Measurements from ENCODE around the gene POLR2J2. TPM values are rescaled to one million over a fixed set of nuclear protein-coding genes. Genes with fewer than 3 reads are reported as not detected.
"Not testable (repeated sequence)": the region's sequence is repeated elsewhere in the genome, so short reads cannot be mapped to it uniquely, and the experiment has no call there.

The POLR2J2 gene
- total and polyA plus RNA-seq, 5 donors from 2014 or later = 1.3 to 56.4 (median 2.3) TPM

GRCh38 chr7:102697642-102698512, 26.4 kb upstream of the POLR2J2 start:
- H3K4me3 ChIP-seq (ENCODE audit: low read depth, low read length); H3K27ac Mint-ChIP-seq; H3K27me3 ChIP-seq (ENCODE audit: control insufficient read depth, insufficient read depth, low read length); ATAC-seq (ENCODE audit: low read depth in 2 of 2); H3K36me3 ChIP-seq (ENCODE audit: control insufficient read depth, insufficient read depth, low read length); H3K9me3 ChIP-seq (ENCODE audit: control insufficient read depth in 2 of 2, low read length in 2 of 2); H3K4me1 ChIP-seq (ENCODE audit: control insufficient read depth, insufficient read depth, low read length, poor library complexity, severe bottlenecking); H3K27me3 Mint-ChIP-seq; H3K4me1 Mint-ChIP-seq; H3K36me3 Mint-ChIP-seq; H3K27ac ChIP-seq (ENCODE audit: insufficient read depth, low read length, poor library complexity, severe bottlenecking); DNase-seq; H3K9me3 Mint-ChIP-seq; H3K4me3 Mint-ChIP-seq: not testable (repeated sequence)

DNA sequence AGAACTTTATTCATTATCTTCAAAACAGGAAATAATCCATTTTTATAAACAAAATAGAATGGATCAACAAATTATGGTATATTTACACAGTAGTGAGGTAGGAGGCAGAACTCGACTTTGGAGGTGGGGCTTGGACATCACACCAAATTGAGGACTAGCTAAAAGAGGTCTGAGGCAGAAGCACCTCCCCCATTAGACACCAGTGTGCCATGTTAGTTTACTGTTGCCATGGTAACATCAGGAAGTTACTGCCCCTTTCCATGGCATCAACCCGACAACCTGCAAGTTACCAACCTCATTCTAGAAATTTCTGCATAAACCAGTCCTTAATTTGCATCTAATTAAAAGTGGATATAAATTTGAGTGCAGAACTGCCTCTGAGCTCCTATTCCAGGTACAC, 24.5 kb upstream of the POLR2J2 start:
- H3K27ac Mint-ChIP-seq; H3K4me1 ChIP-seq (ENCODE audit: control insufficient read depth, insufficient read depth, low read length, poor library complexity, severe bottlenecking); H3K4me3 ChIP-seq (ENCODE audit: low read depth, low read length); H3K9me3 Mint-ChIP-seq; ATAC-seq (ENCODE audit: low read depth in 2 of 2); H3K36me3 Mint-ChIP-seq; DNase-seq; H3K27me3 ChIP-seq (ENCODE audit: control insufficient read depth, insufficient read depth, low read length); H3K27me3 Mint-ChIP-seq; H3K4me3 Mint-ChIP-seq; H3K9me3 ChIP-seq (ENCODE audit: control insufficient read depth in 2 of 2, low read length in 2 of 2); H3K4me1 Mint-ChIP-seq; H3K36me3 ChIP-seq (ENCODE audit: control insufficient read depth, insufficient read depth, low read length); H3K27ac ChIP-seq (ENCODE audit: insufficient read depth, low read length, poor library complexity, severe bottlenecking): not testable (repeated sequence)

- H3K9me3 Mint-ChIP-seq; H3K4me3 ChIP-seq (ENCODE audit: low read depth, low read length); H3K4me1 Mint-ChIP-seq; H3K9me3 ChIP-seq (ENCODE audit: control insufficient read depth in 2 of 2, low read length in 2 of 2); H3K27ac Mint-ChIP-seq; H3K4me3 Mint-ChIP-seq; H3K36me3 ChIP-seq (ENCODE audit: control insufficient read depth, insufficient read depth, low read length); H3K4me1 ChIP-seq (ENCODE audit: control insufficient read depth, insufficient read depth, low read length, poor library complexity, severe bottlenecking); H3K27me3 Mint-ChIP-seq; H3K27ac ChIP-seq (ENCODE audit: insufficient read depth, low read length, poor library complexity, severe bottlenecking); DNase-seq; H3K27me3 ChIP-seq (ENCODE audit: control insufficient read depth, insufficient read depth, low read length); ATAC-seq (ENCODE audit: low read depth in 2 of 2); H3K36me3 Mint-ChIP-seq: not testable (repeated sequence)
Measured at GRCh38 chr7:102695033-102695552, 23.6 kb upstream of the POLR2J2 start.

DNA sequence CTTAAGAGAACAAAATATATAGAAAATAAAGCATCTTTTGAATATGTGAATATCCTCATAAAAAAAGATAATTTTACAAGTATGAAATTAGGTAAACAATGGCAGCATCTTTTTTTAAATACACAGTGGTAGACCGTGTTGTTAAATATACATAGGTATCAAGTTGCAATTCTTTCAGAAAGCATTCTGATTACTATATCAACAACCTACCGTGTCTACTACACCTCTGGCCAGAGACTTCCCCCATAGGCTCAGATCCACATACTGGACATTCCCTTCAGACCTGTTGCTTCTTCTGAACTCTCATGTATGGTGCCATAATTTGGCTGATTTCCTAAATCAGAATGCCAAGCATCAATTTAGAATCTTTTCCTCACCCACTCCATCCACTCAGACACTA, 22.5 kb upstream of the POLR2J2 start:
- not testable (repeated sequence) for H3K9me3 Mint-ChIP-seq; H3K36me3 ChIP-seq (ENCODE audit: control insufficient read depth, insufficient read depth, low read length); H3K27ac Mint-ChIP-seq; H3K4me3 Mint-ChIP-seq; H3K9me3 ChIP-seq (ENCODE audit: control insufficient read depth in 2 of 2, low read length in 2 of 2); H3K27me3 ChIP-seq (ENCODE audit: control insufficient read depth, insufficient read depth, low read length); ATAC-seq (ENCODE audit: low read depth in 2 of 2); H3K27me3 Mint-ChIP-seq; H3K4me1 ChIP-seq (ENCODE audit: control insufficient read depth, insufficient read depth, low read length, poor library complexity, severe bottlenecking); H3K4me1 Mint-ChIP-seq; H3K36me3 Mint-ChIP-seq; H3K4me3 ChIP-seq (ENCODE audit: low read depth, low read length); H3K27ac ChIP-seq (ENCODE audit: insufficient read depth, low read length, poor library complexity, severe bottlenecking); DNase-seq

- H3K9me3 ChIP-seq (ENCODE audit: control insufficient read depth in 2 of 2, low read length in 2 of 2); H3K27ac ChIP-seq (ENCODE audit: insufficient read depth, low read length, poor library complexity, severe bottlenecking); H3K27me3 Mint-ChIP-seq; H3K9me3 Mint-ChIP-seq; DNase-seq; H3K27ac Mint-ChIP-seq; H3K27me3 ChIP-seq (ENCODE audit: control insufficient read depth, insufficient read depth, low read length); H3K4me1 Mint-ChIP-seq; H3K36me3 Mint-ChIP-seq; H3K4me1 ChIP-seq (ENCODE audit: control insufficient read depth, insufficient read depth, low read length, poor library complexity, severe bottlenecking); ATAC-seq (ENCODE audit: low read depth in 2 of 2); H3K36me3 ChIP-seq (ENCODE audit: control insufficient read depth, insufficient read depth, low read length); H3K4me3 ChIP-seq (ENCODE audit: low read depth, low read length): not testable (repeated sequence)
- peak overlapping the region in 2 of 4 donors; percentile 70 to 86 for H3K4me3 Mint-ChIP-seq
Measured at GRCh38 chr7:102690602-102691001, 19.1 kb upstream of the POLR2J2 start.

GRCh38 chr7:102689436-102690282, 18.2 kb upstream of the POLR2J2 start:
- H3K27ac ChIP-seq (ENCODE audit: insufficient read depth, low read length, poor library complexity, severe bottlenecking); H3K27me3 Mint-ChIP-seq; H3K4me1 Mint-ChIP-seq; H3K9me3 ChIP-seq (ENCODE audit: control insufficient read depth in 2 of 2, low read length in 2 of 2); H3K9me3 Mint-ChIP-seq; H3K4me1 ChIP-seq (ENCODE audit: control insufficient read depth, insufficient read depth, low read length, poor library complexity, severe bottlenecking); H3K4me3 Mint-ChIP-seq; H3K27me3 ChIP-seq (ENCODE audit: control insufficient read depth, insufficient read depth, low read length); H3K27ac Mint-ChIP-seq; H3K36me3 ChIP-seq (ENCODE audit: control insufficient read depth, insufficient read depth, low read length); H3K36me3 Mint-ChIP-seq; H3K4me3 ChIP-seq (ENCODE audit: low read depth, low read length): not testable (repeated sequence)
- ATAC-seq (ENCODE audit: low read depth in 2 of 2) (peak; percentile 78 to 84), DNase-seq (peak in 2 of 3 donors; percentile 12 to 19)

DNA sequence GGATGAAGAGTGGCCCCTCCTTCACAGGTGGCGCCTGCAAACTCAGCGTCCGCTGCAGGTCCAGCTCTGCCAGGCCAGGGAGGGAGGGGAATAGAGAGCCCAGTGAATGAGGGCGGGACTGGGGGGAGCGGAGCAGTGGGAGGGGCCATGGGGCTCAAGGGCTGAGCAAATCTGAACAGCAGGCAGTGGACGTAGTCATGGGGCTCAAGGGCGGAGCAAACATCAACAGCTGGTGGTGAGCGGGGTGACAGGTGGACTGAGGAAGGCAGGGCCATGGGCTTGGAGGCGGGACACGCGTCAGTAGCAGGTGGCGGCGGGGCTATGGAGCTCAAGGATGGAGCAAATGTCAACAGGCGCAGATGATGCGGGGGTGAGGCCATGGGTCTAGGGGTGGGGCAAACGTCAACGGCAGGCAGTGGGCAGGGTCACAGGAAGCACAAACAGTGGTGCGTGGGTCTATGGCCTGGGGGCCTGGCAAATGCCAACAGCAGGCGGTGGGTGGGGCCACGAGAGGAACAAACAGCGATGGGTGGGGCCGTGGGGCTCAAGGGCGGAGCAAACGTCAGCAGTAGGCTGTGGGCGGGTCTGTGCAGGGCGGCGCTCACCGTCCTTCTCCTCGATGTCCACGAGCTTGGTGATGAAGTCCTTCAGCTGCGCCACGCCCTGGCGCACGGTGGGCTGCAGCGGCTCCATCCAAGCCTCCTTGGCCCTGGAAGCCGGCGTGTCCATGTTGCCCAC, 17.0 kb upstream of the POLR2J2 start:
- not testable (repeated sequence) for H3K4me3 ChIP-seq (ENCODE audit: low read depth, low read length); H3K27me3 ChIP-seq (ENCODE audit: control insufficient read depth, insufficient read depth, low read length); H3K27me3 Mint-ChIP-seq; H3K4me1 ChIP-seq (ENCODE audit: control insufficient read depth, insufficient read depth, low read length, poor library complexity, severe bottlenecking); H3K9me3 ChIP-seq (ENCODE audit: control insufficient read depth in 2 of 2, low read length in 2 of 2); H3K27ac ChIP-seq (ENCODE audit: insufficient read depth, low read length, poor library complexity, severe bottlenecking); DNase-seq; H3K4me1 Mint-ChIP-seq; H3K27ac Mint-ChIP-seq; H3K36me3 ChIP-seq (ENCODE audit: control insufficient read depth, insufficient read depth, low read length); H3K36me3 Mint-ChIP-seq; H3K9me3 Mint-ChIP-seq; H3K4me3 Mint-ChIP-seq
- peak; percentile 74 to 78 for ATAC-seq (ENCODE audit: low read depth in 2 of 2)

All from CD4-positive, CD25-positive, alpha-beta regulatory T cell (primary cell).